Epithelial cell of prostate (primary cell): ENCODE data around the gene CCNY.
"Not testable (repeated sequence)": the region's sequence is repeated elsewhere in the genome, so short reads cannot be mapped to it uniquely, and the experiment has no call there.

Experiments
- DNase-seq: peaks from one replicate; pipeline ENCODE4 v3.0.0-alpha.2; 2011; ENCODE audit warnings: low read depth, low spot score
- H3K27ac ChIP-seq: fragments of 450-650 bp; 2 replicates; pipeline ENCODE4 v1.5.1; 2017; ENCODE audit warnings: mild to moderate bottlenecking

The CCNY gene

DNA sequence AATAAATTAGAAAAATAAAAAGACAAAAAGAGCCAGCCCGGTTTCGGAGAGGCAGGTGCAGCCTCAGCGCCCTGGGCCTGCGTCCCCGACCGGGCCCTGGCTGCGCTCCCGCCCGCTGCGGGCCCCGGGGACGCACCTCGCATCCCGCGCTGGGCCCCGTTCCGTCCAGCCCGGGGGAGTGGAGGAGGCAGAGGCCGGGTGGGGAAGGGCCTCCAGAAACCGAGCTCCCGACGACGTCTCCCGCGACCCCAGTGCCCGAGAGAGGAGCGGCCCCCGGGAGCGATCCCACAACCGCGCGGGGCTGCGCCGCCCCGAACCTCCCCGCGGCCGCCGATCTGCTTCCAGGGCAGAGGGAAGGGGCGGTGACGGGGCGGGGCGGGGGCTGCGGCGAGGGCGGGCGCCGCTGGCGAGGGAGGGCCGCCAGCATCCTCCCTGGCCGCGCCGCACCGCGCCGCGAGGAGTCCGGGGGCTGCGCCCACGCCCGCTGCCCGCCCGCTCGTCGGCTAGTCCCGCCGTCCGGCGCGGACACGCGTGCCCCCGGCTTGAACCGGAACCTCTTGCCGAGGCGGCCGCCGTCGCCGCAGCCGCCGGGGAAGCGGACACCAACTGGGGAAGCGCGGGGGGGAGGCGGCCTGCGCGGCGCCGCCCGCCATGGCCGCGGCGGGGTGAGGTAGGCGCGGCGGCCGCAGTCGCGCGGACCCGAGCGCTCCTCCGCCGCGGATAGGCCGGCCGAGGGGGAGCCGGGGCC is at the start of gene CCNY:
CCNY (plus strand) TSS at position 426 of the 748 bp plus-strand sequence. CDS start 545 bp downstream, outside the sequence.
- peak within 1 kb of the TSS; percentile 93 for H3K27ac ChIP-seq
- no peak for DNase-seq

DNA sequence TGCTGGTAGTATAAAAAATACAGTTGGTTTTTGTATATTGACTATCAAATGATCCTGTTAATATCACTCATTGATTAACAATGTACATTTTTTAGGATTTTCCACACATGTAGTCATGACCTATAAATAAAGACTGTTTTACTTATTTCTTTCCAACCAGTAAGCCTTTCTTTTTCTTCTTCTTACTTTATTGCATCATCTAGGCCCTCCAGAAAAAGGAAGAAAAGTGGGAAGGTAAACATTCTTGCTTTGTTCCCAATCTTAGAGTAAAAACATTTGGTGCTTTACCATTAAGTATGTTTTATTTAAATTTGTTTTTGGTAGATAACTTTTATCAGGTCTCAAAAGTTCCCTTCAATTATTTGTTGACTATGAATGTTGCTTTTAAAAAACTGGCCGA is 47.1 kb upstream of the CCNY start:
- DNase-seq: no peak
- H3K27ac ChIP-seq: no peak overlapping the region

DNA sequence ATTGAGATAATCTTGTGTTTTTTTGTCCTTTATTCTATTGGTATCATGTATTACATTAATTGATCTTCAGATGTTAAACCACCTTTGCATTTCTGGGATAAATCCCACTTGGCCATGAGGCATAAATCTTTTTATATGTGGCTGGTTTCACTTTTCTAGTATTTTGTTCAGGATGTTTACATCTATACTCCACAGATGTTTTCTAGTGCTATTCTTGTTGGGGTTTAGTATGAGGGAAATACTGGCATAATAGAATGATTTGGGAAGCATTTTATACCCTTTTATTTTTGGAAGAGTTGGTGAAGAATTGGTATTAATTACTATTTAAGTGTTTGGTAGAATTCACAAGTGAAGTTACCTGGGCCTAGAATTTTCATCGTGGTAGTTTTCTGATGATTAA is 41.8 kb upstream of the CCNY start:
- no peak overlapping the region for H3K27ac ChIP-seq
- no peak for DNase-seq

DNA sequence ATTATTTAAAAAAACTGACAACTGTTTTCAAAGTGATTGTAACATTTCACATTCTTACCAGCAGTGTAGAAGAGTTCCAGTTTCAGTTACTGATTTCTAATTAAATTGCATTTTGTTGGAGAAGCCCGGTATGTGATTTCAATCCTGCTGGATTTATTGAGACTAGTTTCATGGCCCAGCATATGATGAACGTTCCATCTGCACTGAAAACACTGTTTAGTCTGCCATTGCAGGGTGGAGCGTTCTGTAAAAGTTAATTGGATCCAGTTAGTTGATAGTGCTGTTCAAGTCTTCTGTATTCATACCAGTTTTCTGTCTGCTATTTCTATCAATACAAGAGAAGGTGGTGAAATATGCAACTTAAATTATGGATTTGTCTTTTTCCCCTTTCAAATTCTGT is 37.3 kb upstream of the CCNY start:
- no peak for DNase-seq
- no peak overlapping the region for H3K27ac ChIP-seq

DNA sequence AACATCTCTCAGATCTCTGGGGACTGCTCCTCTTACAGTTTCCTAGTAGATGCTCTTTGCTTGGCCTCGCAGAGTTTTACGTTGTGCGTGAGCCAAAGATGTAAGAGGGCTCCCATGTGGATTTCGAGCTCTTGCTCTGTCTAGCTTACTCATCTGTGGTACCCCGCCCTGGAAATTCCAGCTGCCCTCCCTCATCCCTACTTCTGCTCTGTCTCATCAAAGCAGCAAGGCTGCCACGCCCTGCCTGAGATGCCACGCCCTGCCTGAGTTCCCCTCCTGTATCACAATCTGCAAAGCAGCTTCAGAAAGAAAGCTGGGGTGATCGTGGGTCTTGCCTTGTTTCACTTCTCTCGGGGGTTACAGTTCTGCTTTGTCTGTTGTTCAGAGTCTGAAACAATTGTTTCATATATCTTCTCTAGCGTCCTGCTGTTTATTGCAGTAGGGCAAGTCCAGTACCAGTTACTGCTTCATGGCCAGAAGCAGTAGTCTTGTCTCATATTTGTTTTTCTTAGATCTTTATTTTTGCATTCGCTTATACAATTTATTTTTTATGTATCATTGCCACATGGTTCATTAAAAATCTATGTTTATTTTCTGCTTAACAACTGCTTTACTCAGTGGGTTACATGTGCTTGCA is 36.1 kb upstream of the CCNY start:
- DNase-seq: peak; percentile 48
- peak overlapping the region; percentile 35 for H3K27ac ChIP-seq

DNA sequence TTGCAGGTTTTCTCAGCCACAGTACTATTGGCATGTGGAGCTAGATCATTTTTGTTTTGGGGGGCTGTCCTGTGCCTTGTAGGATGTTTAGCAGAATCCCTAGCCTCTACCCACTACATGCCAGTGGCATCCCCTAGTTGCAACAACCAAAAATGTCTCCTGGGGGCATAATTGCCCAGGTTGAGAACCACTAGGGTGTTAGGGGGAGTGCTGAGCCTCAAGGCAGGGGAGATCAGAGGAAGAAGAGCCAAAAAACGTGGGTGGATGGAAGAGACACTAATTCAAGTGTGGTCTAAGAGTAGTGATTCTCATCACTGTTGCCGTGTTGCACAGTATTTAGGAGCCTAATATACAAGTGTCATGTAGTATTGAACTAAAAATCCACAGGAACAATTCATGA is 31.7 kb upstream of the CCNY start:
- no peak for DNase-seq
- H3K27ac ChIP-seq: no peak overlapping the region

DNA sequence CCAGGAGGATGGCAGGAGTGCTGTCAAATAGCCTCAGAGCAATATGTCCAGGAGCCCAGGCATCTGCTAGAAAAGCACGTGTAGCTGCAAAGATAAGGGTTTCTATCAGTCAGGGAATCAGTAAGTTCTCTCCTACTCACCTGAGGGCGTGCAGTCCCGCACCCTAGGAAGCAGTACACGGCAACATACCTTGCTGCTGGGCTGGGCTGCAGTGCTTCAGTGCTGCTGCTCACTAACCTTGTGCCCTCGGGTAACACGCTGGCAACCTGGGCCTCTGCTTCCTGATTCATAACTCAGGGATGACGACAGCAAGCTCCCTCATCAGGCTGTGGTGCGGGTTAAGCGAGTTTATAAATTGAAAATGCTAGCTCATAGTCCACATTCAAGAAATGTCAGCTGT is 29.5 kb upstream of the CCNY start:
- peak; percentile 90 for DNase-seq
- peak overlapping the region; percentile 95 for H3K27ac ChIP-seq

DNA sequence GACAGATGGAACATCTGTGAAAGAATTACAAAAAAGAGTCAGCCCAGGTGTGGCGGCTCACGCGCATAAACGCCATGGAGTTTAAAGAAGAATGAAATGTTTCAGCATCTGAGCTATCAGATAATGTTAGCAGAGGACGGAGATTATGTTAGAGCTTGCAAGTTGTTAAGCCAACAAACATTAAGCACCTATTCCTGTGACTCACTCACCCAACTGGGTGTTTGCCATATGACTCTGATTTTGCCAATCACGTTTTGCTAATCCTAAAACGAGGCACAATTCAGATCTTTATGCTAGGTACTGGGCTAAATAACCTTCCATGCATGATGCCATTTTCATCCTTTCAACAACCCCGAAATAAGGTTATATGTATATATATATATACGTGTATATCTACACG is 29.0 kb upstream of the CCNY start:
- peak; percentile 61 for DNase-seq
- peak overlapping the region; percentile 95 for H3K27ac ChIP-seq

DNA sequence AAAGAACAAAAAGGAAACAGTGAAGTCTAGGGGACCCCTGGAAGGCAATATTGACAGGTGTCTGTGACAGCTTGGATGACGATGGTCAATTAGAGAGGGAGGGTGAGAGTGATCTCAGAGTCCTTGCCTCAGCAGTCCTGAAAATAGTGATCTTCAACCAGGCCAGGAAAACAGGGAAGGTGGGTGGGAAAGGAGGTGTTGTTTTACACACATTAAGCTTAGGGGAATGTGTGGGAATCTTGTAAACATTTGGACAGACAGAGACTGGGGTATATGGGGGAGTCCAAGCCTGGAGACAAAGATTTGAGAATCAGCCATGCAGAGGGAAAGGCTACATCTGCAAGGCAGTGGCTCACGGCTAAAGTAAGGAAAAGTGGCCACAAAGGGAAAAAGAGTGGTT is 27.5 kb upstream of the CCNY start:
- no peak for DNase-seq
- no peak overlapping the region for H3K27ac ChIP-seq

DNA sequence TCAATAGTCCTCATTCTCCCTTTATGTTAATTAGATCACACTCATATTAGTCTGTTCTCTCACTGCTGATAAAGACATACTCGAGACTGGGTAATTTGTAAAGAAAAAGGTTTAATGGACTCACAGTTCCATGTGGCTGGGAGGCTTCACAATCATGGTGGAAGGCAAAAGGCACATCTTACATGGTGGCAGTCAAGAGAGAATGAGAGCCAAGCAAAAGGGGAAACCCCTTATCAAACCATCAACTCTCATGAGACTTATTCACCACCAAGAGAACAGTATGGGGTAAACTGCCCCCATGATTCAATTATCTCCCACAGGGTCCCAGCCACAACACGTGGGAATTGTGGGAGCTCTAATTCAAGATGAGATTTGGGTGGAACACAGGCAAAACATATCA is 22.2 kb upstream of the CCNY start:
- DNase-seq, H3K27ac ChIP-seq: not testable (repeated sequence)

DNA sequence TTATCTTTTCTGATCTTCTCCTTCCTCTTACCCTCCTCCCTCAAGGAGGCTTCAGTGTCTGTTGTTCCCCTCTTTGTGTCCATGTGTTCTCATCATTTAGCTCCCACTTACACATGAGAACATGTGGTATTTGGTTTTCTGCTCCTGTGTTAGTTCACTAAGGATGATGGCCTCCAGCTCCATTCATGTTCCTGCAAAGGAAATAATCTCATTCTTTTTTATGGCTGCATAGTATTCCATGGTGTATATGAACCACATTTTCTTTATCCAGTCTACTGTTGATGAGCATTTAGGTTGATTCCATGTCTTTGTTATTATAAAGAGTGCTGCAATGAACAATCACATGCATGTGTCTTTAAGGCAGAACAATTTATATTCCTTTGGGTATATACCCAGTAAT is 21.1 kb upstream of the CCNY start:
- not testable (repeated sequence) for H3K27ac ChIP-seq, DNase-seq

DNA sequence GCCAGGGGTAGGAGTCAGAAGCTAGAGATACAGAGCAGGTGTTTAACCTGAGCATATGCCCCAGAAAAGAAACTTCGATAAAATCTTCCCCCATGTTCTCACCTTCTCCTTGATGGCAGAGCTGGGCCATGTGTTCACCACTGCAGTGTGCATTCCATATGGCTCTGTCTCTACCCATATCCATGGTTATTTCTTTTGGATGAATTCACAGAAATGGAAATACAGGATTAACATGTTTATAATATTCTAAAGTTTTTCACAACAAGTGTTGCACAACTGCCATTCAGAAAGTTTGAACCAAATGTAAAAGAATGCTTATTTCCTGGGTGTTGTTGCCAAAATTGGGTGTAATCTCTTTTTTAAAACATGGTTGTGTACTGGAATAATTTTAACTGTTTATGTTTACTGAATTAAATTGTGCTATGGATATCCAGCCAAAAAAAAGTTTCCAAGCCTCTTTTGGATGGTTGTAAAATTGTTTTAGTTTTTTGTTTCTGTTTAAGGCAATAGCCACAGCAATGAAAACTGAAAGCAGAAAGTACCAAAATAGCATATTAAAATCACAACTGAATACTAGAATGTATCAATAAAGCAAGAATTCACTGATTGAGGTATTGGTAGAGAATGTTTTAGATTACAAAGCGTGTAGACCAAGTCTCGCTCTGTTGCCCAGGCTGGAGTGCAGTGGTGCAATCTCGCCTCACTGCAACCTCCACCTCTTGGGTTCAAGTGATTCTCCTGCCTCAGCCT is 19.9 kb upstream of the CCNY start:
- no peak overlapping the region for H3K27ac ChIP-seq
- DNase-seq: no peak

DNA sequence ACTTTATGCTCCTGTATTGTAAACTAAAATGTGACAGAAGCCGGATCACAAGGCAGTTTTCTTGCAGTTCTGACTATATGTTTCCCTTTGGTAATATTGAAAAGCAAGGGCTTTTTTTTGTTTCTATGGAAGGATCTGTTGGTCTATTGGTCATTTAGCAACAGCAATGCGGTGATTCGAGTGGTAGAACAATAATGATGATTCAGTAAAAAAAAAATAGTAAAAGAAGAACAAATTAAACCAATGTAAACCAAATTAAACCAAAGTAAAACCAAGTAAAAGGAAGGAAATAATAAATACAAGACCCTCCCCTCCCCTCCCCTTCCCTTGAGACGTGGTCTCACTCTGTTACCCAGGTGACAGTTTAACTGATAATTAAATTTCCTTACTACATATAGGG is 17.8 kb upstream of the CCNY start:
- no peak overlapping the region for H3K27ac ChIP-seq
- no peak for DNase-seq

DNA sequence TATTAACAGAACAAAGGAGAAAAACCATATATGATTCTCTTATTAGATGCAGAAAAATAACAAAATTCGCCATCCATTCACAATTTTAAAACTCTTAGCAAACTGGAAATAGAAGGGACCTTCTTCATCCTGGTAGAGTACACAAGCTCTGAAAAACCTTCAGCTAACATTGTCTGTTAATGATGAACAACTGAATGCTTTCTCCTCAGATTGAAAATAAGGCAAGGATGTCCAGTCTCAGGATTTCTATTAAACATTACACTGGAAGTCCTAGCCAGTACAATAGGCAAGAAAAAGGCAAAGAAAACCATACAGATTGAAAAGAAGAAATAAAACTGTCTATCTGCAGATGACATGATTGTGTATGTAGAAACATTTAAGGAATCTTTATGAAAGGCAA is 16.0 kb upstream of the CCNY start:
- no peak for DNase-seq
- no peak overlapping the region for H3K27ac ChIP-seq

DNA sequence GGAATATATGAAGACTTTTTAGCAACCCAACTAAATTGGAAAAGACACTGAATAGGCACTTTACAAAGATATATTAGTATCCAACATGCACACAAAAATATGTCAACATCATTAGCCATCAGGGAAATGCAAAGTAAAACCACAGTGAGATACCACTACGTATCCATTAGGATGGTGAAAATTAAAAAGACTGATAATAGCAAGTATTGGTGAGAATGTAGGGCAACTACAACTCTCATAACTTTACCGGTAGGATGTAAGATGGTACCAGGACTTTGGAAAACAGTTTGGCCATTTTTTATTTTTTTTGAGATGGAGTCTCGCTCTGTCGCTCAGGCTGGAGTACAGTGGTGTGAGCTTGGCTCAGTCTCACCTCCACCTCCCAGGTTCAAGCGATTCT is 13.7 kb upstream of the CCNY start:
- H3K27ac ChIP-seq: no peak overlapping the region
- DNase-seq: no peak

DNA sequence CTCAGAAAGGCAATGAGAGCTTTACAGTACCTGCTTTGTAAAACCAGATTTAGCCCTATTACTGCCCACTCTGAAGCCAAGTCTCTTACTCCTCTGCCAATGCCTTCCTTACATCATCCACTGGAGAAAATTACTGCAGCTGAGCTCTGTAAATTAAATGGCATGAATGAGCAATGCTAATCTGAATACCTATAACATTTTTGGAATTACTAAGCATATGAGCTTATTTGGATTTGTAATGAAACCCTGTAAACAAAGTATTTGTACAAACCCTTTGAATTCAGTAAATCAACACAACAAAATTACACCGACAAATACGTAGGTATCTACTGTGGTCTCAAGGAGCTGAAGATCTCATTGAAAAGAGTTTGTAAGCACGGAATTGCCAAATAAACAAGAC is 12.1 kb upstream of the CCNY start:
- DNase-seq: no peak
- H3K27ac ChIP-seq: no peak overlapping the region

DNA sequence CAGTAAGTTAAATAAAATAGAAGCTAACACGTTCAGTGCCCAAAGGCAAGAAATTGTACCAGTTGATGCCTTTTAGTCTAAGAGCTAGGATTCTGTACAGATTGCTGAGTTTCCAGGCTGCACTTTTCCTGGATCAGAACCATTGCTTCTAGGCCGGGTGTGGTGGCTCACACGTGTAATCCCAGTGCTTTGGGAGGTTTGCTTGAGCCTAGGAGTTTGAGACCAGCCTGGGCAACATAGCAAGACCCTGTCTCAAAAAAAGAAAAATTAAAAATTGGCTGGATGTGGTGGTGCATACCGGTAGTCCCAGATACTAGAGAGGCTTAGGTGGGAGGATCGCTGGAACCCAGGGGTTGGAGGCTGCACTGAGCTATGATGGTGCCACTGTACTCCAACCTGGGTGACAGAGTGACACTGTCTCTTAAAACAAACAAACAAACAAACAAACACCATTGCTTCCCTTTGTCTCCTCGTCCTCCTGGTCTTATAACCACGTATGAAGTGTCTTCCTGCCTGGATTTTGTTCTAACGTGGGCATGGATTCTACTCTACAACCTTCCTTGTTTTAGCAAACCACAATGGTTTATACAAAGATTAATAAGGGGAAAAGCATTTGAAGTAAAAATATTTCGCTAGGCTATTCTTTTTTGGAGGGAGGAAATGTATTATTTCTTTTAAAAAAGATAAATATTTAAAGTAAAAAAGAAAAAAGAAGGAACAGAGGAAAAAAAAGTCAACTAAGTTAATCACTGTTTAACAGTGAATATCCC is 9.7 kb upstream of the CCNY start:
- DNase-seq: no peak
- no peak overlapping the region for H3K27ac ChIP-seq

DNA sequence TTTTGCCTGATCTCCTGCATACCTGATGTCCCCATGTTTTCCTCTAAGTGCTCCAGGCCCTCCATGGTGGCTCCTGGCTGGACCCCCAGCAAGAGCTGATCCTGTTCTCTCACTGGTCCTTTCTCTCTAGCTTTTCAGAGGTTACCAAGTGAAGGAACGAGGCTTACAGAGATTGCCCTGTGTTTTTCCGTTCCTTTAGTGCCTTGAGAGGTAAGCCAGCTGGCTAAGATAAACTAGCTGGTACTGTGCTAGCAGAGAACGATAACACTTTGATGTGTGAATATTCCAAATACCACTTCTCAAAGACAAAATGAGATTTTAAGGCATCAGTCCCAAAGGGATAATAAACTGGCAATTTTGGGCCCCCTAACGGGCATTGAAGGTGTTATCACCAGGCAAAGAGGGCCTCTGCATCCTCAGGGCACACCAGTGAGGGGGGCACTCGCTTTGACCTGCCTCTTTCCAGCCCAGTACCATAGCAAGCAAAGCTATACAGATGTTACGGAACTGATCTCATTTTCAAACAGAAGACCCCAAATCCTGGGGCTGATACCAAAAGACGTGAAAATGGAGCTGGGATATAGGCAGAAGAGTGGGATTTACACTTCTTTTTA is 8.4 kb upstream of the CCNY start:
- H3K27ac ChIP-seq: no peak overlapping the region
- DNase-seq: no peak

DNA sequence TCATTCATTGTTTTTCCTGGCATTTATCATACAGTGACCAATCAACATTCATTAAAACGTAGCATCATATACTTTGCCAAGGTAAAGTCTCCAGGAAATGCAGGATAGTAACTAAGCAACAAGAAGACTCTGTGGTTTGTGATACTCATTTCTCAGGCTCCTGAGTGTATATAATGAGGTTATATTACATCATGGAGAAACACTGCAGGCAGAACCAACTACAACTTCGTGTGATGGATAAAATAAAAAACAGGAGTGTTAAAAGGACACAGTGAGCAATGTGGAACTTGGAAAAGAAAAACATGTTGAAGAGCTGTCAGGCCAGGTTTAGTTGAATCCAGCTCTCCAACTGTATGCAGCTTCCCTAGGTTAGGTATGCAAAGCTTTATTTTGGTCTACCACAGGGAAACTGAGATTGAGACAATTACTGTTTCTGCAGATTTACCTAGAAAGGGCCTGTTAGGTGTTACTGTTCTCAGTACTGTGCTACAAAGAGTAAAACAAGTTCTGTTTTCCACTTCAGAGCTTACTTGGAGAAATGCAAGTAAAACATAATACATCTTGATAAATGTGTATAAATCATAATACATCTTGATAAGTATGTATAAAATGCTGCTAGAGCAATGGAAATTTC is 7.8 kb upstream of the CCNY start:
- peak; percentile 33 for DNase-seq
- H3K27ac ChIP-seq: no peak overlapping the region

DNA sequence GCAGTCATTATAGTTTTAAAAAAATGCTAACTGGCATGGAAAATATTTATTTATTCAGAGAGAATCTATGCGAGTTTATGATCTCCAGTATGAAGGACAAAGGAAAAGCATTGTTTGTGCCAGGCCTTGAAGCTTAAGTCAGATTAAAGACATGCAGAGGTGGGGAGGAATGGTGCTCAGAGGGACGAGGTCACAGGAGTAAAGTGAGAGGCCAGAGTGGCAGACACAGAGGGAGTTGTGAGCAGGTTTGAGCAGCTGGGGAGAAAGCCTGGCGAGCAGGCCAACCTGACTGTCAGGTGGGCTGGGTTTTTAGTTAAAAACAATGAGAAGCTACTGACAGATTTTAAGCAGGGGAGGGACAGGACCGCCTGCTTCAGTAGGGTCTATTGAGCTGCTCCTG is 6.8 kb upstream of the CCNY start:
- H3K27ac ChIP-seq: no peak overlapping the region
- no peak for DNase-seq
